Hematopoietic multipotent progenitor cell treated with erythropoietin and hydrocortisone succinate and interleukin-3 and kit ligand, for 4 days (in vitro differentiated cells): ENCODE data around the gene PHTF1.
"Not testable (repeated sequence)": the region's sequence is repeated elsewhere in the genome, so short reads cannot be mapped to it uniquely, and the experiment has no call there.

Experiments used
- DNase-seq: peaks from one replicate; pipeline ENCODE4 v3.0.0-alpha.2; 2015

PHTF1 gene

DNA sequence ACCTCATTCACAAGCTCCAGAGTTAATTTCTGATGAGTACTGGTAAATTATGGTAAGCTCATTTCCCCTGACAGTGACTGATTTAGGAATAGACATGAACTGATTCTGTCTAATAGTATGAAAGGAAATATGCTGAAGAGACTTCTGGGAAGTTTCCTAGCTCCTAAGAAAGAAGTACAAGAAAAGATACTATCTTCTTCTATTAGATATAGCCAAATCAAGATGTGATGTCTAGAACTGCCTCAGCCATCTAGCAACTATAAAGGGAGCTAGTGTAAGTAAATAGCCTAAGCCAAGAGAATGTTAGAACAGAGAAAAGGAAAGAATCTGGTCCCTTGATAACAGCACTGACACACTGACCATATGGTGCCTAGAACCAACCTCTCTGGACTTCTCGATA lies 10.7 kb upstream of the PHTF1 start:
- DNase-seq, result no peak

- DNase-seq, result no peak
These were observed 10.3 kb upstream of the PHTF1 start for GRCh38 chr1:113769601-113769970.

DNA sequence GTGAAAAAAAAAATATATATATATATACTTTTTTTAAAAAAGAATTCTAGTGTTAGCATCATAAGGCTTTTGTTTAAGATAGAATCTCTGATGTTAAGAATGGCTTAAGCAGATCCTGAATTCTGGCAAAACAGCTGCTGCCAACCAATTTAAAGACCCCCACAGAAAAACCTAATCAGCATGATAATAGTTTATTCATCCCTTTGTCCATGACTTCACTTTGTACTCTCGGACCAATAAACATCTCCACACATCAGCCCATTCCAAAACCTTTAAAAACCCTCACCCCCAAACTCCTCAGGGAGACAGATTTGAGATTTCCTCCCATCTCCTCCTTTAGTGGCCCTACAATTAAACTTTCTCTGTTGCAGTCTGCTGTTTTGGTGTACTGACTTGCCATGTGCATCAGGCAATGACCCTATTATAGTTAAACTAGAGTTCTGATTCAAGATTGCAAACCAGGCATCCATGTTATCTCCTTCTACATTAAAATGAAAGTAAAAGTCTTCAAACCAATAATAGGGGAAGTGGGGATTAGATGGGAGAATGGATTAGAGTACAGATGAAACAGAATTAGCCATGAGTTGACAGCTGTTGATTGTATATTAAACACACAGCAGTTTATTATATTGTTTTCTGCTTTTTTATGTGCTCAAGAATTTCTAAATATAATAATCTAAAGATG lies 9.8 kb upstream of the PHTF1 start:
- DNase-seq, result peak; percentile 24

GRCh38 chr1:113765306-113766230 lies 6.3 kb upstream of the PHTF1 start:
- no peak for DNase-seq

DNA sequence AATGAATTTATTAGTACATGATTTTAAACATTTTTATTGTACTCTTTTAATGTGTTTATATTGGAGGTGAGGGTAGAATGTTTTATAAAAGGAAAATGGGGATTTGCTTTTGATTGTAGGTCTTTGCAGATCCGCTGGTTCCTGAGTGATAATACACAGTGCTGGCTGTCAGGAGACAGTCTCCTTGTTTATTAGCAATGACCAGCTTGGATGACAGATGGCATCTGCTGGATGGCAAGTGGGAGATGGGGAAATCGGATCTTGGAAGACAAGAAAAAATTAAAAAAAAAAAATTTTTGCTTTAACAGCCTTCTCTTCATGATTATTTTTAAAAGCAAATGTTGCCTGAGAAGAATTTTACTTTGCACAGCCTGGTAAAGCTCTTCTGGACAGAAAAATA lies 4.4 kb upstream of the PHTF1 start:
- DNase-seq, result no peak

DNA sequence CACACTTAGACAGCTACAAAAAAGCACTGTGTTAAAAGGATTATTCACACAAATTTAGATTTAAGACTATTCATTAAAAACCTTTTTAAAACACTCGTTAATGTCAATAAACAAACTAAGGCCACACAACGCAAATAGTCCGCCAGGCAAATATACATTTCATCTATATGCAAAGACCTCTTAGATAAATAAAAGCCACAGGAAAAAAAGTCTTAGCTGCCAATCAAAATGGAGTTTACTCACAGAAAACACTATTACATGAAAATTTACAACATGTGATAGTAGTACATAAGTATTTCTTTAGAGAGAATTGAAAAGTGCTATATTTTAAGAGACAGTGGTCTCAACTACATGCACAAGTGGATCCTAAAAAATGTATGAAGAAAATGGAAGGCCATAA lies 2.7 kb upstream of the PHTF1 start:
- no peak for DNase-seq

DNA sequence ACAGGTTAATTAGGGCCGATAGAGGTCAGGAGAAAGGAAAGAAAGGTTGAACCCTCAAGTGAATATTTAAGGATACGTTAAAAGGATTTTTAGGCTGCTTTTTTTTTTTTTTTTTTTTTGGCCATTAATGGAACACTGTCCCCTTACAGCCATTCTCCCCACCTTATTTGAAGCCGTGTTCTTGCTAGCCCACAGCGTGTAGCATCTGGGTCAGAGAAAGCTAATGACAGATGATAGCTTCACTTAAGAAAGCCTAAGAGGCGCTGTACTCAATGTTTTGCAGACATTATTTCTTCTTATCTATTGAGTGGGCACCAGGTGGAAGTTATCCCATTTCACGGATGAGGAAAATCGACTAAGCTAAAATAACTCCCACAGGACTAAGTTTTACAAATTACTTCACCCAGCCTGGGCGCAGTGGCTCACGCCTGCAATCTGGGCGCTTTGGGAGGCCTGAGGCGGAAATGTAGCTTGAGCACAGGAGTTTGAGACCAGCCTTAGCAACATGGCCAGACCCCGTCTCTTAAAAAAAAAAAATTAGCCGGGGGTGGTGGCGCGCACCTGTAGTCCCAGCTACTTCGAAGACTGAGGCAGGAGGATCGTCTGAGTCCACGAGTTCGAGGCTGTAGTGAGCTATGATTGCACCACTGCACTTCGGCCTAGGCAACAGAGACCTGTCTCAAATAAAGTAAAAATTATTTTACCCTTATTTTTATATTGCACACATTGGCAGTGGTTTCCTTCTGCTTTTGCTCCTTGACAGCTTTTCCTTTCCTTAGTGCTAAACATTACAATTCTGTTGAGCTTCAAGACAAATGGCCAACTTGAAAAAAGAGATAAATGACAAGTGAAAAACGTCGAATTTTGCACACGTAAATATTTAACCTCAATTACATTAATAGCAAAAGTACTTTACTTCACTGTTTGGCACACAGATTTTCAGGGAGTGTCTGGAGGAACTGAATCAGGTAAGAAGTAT lies 1.1 kb upstream of the PHTF1 start:
- peak; percentile 52 for DNase-seq

- DNase-seq, result peak; percentile 86
These were observed 504 bp downstream of the PHTF1 start for GRCh38 chr1:113758631-113759332.

GRCh38 chr1:113756461-113756860 lies 2.8 kb downstream of the PHTF1 start:
- DNase-seq, result no peak

- not testable (repeated sequence) for DNase-seq
These were observed 6.0 kb downstream of the PHTF1 start for GRCh38 chr1:113753333-113753732.

- no peak for DNase-seq
These were observed 7.8 kb downstream of the PHTF1 start for GRCh38 chr1:113751516-113751915.

- no peak for DNase-seq
These were observed 8.2 kb downstream of the PHTF1 start for GRCh38 chr1:113751114-113751513.

GRCh38 chr1:113749402-113749801 lies 9.9 kb downstream of the PHTF1 start:
- DNase-seq, result peak; percentile 12

DNA sequence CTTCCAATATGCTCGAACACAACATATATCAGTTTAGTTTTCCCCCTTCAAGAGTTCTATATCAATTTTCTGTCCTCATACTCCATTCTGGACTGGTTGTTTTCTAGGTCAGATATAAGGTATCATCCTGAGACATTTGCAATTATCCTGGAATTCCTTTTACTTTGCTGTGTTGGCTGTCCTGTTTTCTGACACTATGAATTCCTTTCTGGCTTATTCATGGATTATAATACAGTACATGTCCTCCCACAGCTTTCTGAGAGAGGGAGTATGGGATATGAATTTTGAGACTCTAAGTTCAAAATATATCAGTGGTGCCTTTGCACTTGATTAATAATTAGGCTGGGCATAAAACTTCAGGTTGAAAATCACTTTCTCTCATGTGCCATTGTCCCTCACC lies 11.9 kb downstream of the PHTF1 start:
- no peak for DNase-seq

DNA sequence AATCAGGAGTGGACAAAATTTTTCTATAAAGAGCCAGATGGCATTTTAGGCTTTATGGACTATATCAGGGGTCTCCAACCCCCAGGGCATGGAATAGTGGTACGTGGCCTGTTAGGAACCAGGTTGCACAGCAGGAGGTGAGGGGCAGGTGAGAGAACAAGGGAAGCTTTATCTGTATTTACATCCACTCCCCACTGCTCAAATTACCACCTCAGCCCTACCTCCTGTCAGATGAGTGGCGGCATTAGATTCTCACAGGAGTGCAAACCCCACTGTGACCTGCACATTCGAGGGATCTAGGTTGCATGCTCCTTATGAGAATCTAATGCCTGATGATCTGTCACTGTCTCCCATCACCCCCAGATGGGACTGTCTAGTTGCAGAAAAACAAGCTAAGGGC lies 13.9 kb downstream of the PHTF1 start:
- DNase-seq, result no peak

GRCh38 chr1:113744114-113744513 lies 15.2 kb downstream of the PHTF1 start:
- no peak for DNase-seq

- no peak for DNase-seq
These were observed 16.8 kb downstream of the PHTF1 start for GRCh38 chr1:113742515-113742914.

- no peak for DNase-seq
These were observed 24.8 kb downstream of the PHTF1 start for GRCh38 chr1:113734357-113735055.

DNA sequence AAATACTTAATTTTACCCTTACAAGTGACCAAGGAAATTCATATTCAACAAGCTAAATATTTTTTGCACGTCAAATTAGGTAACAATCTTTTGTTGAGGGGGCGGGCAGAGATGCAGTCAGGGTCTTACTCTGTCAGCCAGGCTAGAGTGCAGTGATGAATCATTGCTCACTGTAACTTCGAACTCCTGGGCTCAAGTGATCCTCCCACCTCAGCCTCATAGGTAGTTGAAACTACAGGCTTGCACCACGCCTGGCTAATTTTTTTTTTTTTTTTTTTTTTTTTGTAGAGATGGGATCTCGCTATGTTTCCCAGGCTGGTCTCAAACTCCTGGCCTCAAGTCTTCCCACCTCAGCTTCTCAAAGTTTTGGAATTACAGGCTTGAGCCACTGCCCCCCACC lies 26.5 kb downstream of the PHTF1 start:
- DNase-seq, result no peak

- no peak for DNase-seq
These were observed 38.3 kb downstream of the PHTF1 start for GRCh38 chr1:113721010-113721409.

DNA sequence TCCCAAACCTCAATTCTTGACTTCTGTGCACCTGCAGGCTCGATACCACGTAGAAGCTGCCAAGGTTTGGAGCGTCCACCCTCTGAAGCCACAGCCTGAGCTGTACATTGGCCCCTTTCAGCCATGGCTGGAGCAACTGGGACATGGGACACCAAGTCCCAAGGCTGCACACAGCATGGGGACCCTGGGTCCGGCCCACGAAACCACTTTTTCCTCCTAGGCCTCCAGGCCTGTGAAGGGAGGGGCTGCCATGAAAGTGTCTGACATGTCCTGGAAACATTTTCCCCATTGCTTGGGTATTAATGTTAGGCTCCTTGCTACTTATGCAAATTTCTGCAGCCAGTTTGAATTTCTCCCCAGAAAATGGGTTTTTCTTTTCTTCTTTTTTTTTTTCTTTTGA lies 40.7 kb downstream of the PHTF1 start:
- DNase-seq, result not testable (repeated sequence)

DNA sequence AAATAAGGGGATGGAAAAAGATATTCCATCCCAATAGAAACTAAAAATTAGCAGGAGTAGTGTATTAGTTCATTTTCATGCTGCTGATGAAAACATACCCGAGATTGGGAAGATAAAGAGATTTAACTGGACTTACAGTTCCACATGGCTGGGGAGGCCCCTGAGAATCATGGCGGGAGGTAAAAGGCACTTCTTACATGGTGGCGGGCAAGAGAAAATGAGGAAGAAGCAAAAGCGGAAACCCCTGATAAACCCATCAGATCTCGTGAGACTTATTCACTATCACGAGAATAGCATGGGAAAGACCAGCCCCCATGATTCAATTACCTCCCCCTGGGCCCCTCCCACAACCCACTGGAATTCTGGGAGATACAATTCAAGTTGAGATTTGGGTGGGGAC lies 41.8 kb downstream of the PHTF1 start:
- DNase-seq, result not testable (repeated sequence)
